HCT116 (cell line): ENCODE data around the gene OPCML. TPM values are rescaled to one million over a fixed set of nuclear protein-coding genes. Genes with fewer than 3 reads are reported as not detected.

ENCODE experiments used
- ATAC-seq: fragments of 200-7000 bp; cut with Tn5 transposase; 2 replicates; pipeline ENCODE4 v1.9.1; 2020; ENCODE audit warnings: mild to moderate bottlenecking, moderate library complexity
- BruUV-seq: library from RNA; stranded (reverse); fragments of 400-500 nt; replicated peaks from 2 replicates; lab custom pipeline; 2021; lab: Mats Ljungman, UMichigan
- CTCF ChIA-PET: fragments of 300-600 bp; sonication (Branson Sonifier 250); formaldehyde crosslinking; loops from one replicate; lab custom pipeline; 2021; ENCODE audit warnings: antibody characterized with exemption; lab: Charles Lee
- POLR2A ChIA-PET: fragments of 300-600, 350-600 bp; sonication (Branson Sonifier 250); formaldehyde crosslinking; loops from one replicate; lab custom pipeline; 2021; ENCODE audit warnings: antibody characterized with exemption; lab: Charles Lee
- RAD21 ChIA-PET, 2 experiments: fragments of 300-600 bp; sonication (Branson Sonifier 250); formaldehyde crosslinking; loops; one replicate each; lab custom pipeline; 2023; ENCODE audit warnings: low total read pairs in 2 of 2; ENCODE audit not compliant: uncharacterized antibody in 2 of 2, unreplicated experiment in 2 of 2, low non-redundant PET in 1 of 2; lab: Charles Lee
- DNase-seq: peaks from one replicate; pipeline ENCODE4 v3.0.0-alpha.2; 2010; ENCODE audit warnings: low read depth, low spot score
- H2AFZ ChIP-seq: fragments of 200-600 bp; shearing (Covaris generic), sonication (generic); 2 replicates; pipeline ENCODE4 v1.6.1; 2017; ENCODE audit warnings: low read depth, mixed run types, mixed read lengths, antibody characterized with exemption, low read length; ENCODE audit not compliant: poor library complexity, severe bottlenecking
- H3K27ac ChIP-seq: 2 replicates; pipeline ENCODE4 v1.5.1; 2012; ENCODE audit warnings: low read depth, low read length
- H3K27me3 ChIP-seq: fragments of 200-600 bp; sonication (generic); 2 replicates; pipeline ENCODE4 v1.6.1; 2016; ENCODE audit warnings: mixed run types, low read length, mixed read lengths; ENCODE audit not compliant: insufficient read depth
- H3K36me3 ChIP-seq, 2 experiments: fragments of 200-500 bp in 1 of 2; fragments of 200-600 bp in 1 of 2; sonication (Bioruptor generic) in 1 of 2; sonication (generic) in 1 of 2; 2 replicates each; pipeline versions ENCODE4 v1.5.1 to v1.6.1; 2014 to 2016; ENCODE audit warnings: low read length in 2 of 2, inconsistent platforms in 1 of 2, mixed read lengths in 1 of 2, mixed run types in 1 of 2; ENCODE audit not compliant: insufficient read depth in 2 of 2, control insufficient read depth in 1 of 2
- H3K4me1 ChIP-seq, 2 experiments: fragments of 200-600 bp in 1 of 2; sonication (generic) in 1 of 2; 2 replicates each; pipeline versions ENCODE4 v1.5.1 to v1.6.1; 2012 to 2017; ENCODE audit warnings: low read length in 2 of 2, inconsistent platforms in 1 of 2, mild to moderate bottlenecking in 1 of 2, mixed read lengths in 1 of 2, mixed run types in 1 of 2, moderate library complexity in 1 of 2; ENCODE audit not compliant: insufficient read depth in 2 of 2, control insufficient read depth in 1 of 2
- H3K4me2 ChIP-seq: fragments of 200-600 bp; sonication (generic); 2 replicates; pipeline ENCODE4 v1.6.1; 2017; ENCODE audit warnings: mixed run types, low read length, mixed read lengths
- H3K4me3 ChIP-seq, 2 experiments: fragments of 200-600 bp in 1 of 2; sonication (generic) in 1 of 2; replicated peaks in 1 of 2; 2 replicates each; pipeline ENCODE4 v1.5.1; 2011 to 2016; ENCODE audit warnings: low read length in 2 of 2, control low read depth in 1 of 2, low read depth in 1 of 2, mild to moderate bottlenecking in 1 of 2, mixed read lengths in 1 of 2, mixed run types in 1 of 2
- H3K79me2 ChIP-seq: fragments of 200-600 bp; sonication (generic); 2 replicates; pipeline ENCODE4 v1.6.1; 2017; ENCODE audit warnings: mild to moderate bottlenecking, mixed run types, low read length, moderate library complexity, mixed read lengths; ENCODE audit not compliant: insufficient read depth
- H3K9ac ChIP-seq: fragments of 200-600 bp; sonication (generic); 2 replicates; pipeline ENCODE4 v1.6.1; 2016; ENCODE audit warnings: low read length, mixed read lengths
- H3K9me2 ChIP-seq: fragments of 200-600 bp; sonication (generic), shearing (Covaris generic); 2 replicates; pipeline ENCODE4 v1.6.1; 2017; ENCODE audit warnings: mixed run types, mild to moderate bottlenecking, moderate library complexity; ENCODE audit not compliant: insufficient read depth
- H3K9me3 ChIP-seq, 2 experiments: fragments of 200-500 bp in 1 of 2; fragments of 200-600 bp in 1 of 2; sonication (Bioruptor generic) in 1 of 2; sonication (generic) in 1 of 2; 2 replicates each; pipeline ENCODE4 v1.6.1; 2014 to 2017; ENCODE audit warnings: low read length in 2 of 2, mixed read lengths in 2 of 2, inconsistent platforms in 1 of 2, low read depth in 1 of 2, mild to moderate bottlenecking in 1 of 2, mixed run types in 1 of 2, moderate library complexity in 1 of 2; ENCODE audit not compliant: control insufficient read depth in 1 of 2, insufficient read depth in 1 of 2
- H4K20me1 ChIP-seq: fragments of 200-600 bp; sonication (generic), shearing (Covaris generic); 2 replicates; pipeline ENCODE4 v1.6.1; 2017; ENCODE audit warnings: mixed run types, mild to moderate bottlenecking, moderate library complexity; ENCODE audit not compliant: insufficient read depth
- CBX3 ChIP-seq: IDR thresholded peaks from 2 replicates; pipeline ENCODE4 v1.6.1; 2012; ENCODE audit warnings: low read depth
- CTCF ChIP-seq, 3 experiments: fragments of 200-600 bp in 1 of 3; sonication (generic) in 1 of 3; IDR thresholded peaks in 2 of 3; conservative IDR thresholded peaks in 1 of 3; 2 replicates each; pipeline ENCODE4 v1.5.1; 2012 to 2017; ENCODE audit warnings: low read depth in 2 of 3, low read length in 2 of 3, antibody characterized with exemption in 1 of 3, borderline replicate concordance in 1 of 3, control low read depth in 1 of 3, mild to moderate bottlenecking in 1 of 3, mixed read lengths in 1 of 3, mixed run types in 1 of 3, moderate library complexity in 1 of 3; ENCODE audit not compliant: insufficient read depth in 1 of 3
- EGR1 ChIP-seq: IDR thresholded peaks from 2 replicates; pipeline ENCODE4 v1.6.1; 2012; ENCODE audit warnings: low read depth
- ELF1 ChIP-seq: IDR thresholded peaks from 2 replicates; pipeline ENCODE4 v1.6.1; 2012; ENCODE audit warnings: low read depth, borderline replicate concordance
- EZH2 ChIP-seq: fragments of 200-600 bp; sonication (generic); IDR thresholded peaks from 2 replicates; pipeline ENCODE4 v1.6.1; 2017; ENCODE audit warnings: antibody characterized with exemption, mixed run types
- EZH2phosphoT487 ChIP-seq: fragments of 200-600 bp; IDR thresholded peaks from 2 replicates; pipeline ENCODE4 v1.6.1; 2018; ENCODE audit warnings: antibody characterized with exemption, borderline replicate concordance
- FOSL1 ChIP-seq: IDR thresholded peaks from 2 replicates; pipeline ENCODE4 v1.6.1; 2012; ENCODE audit warnings: low read depth
- JUND ChIP-seq: IDR thresholded peaks from 2 replicates; pipeline ENCODE4 v1.6.1; 2012
- POLR2AphosphoS5 ChIP-seq: IDR thresholded peaks from 2 replicates; pipeline ENCODE4 v1.6.1; 2011; ENCODE audit warnings: mild to moderate bottlenecking, low read depth, low read length, moderate library complexity
- SP1 ChIP-seq: IDR thresholded peaks from 2 replicates; pipeline ENCODE4 v1.6.1; 2012; ENCODE audit warnings: low read depth
- SRF ChIP-seq: IDR thresholded peaks from 2 replicates; pipeline ENCODE4 v1.6.1; 2012; ENCODE audit warnings: low read depth
- YY1 ChIP-seq: IDR thresholded peaks from 2 replicates; pipeline ENCODE4 v1.6.1; 2011; ENCODE audit warnings: low read length, low read depth, moderate library complexity, mild to moderate bottlenecking; ENCODE audit not compliant: insufficient replicate concordance; ENCODE audit errors: extremely low read depth
- ZNF274 ChIP-seq: fragments of 200-500 bp; sonication (Bioruptor generic); IDR thresholded peaks from 2 replicates; pipeline ENCODE4 v1.6.1; 2014; ENCODE audit warnings: mild to moderate bottlenecking, low read depth, low read length, inconsistent platforms
- intact Hi-C: fragments of 100-400 bp; cut with micrococcal nuclease; formaldehyde crosslinking; loops from 2 replicates; pipeline ENCODE4 v1.10.0; 2022
- total RNA-seq: library from RNA; stranded (reverse); gene quantifications from one replicate; pipeline ENCODE4 v1.2.1, GENCODE V29; 2021; ENCODE audit not compliant: unreplicated experiment
- TF ChIP-seq, protein P1 (sequence below): IDR thresholded peaks from 2 replicates; pipeline ENCODE4 v1.6.1; 2012; ENCODE audit warnings: low read depth

The OPCML gene
- total RNA-seq, 1 experiment from 2014 or later, result not detected

DNA sequence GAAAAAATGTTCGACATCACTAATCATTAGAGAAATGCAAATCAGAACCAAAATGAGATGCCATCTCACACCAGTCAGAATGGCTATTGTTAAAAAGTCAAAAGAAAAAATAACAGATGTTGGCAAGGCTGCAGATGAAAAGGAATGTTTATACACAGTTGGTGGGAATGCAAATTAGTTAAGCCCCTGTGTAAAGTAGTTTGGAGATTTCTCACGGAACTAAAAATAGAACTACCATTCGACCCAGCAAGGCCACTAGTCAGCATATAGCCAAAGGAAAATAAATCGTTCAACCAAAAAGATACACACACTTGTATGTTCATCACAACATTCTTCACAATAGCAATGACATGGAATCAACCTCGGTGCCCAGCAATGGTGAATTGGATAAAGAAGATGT is 503.2 kb downstream of the OPCML start (continued):
- TF ChIP-seq, protein P1, sequence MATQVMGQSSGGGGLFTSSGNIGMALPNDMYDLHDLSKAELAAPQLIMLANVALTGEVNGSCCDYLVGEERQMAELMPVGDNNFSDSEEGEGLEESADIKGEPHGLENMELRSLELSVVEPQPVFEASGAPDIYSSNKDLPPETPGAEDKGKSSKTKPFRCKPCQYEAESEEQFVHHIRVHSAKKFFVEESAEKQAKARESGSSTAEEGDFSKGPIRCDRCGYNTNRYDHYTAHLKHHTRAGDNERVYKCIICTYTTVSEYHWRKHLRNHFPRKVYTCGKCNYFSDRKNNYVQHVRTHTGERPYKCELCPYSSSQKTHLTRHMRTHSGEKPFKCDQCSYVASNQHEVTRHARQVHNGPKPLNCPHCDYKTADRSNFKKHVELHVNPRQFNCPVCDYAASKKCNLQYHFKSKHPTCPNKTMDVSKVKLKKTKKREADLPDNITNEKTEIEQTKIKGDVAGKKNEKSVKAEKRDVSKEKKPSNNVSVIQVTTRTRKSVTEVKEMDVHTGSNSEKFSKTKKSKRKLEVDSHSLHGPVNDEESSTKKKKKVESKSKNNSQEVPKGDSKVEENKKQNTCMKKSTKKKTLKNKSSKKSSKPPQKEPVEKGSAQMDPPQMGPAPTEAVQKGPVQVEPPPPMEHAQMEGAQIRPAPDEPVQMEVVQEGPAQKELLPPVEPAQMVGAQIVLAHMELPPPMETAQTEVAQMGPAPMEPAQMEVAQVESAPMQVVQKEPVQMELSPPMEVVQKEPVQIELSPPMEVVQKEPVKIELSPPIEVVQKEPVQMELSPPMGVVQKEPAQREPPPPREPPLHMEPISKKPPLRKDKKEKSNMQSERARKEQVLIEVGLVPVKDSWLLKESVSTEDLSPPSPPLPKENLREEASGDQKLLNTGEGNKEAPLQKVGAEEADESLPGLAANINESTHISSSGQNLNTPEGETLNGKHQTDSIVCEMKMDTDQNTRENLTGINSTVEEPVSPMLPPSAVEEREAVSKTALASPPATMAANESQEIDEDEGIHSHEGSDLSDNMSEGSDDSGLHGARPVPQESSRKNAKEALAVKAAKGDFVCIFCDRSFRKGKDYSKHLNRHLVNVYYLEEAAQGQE, result no peak
- TF ChIP-seq ZNF274 (no peak), FOSL1 (no peak)

GRCh38 chr11:133026952-133027351 is 505.3 kb downstream of the OPCML start:
- no peaks in the 10 kb centered on the region for H3K4me1 ChIP-seq
- no peak for TF ChIP-seq SRF
- no peak for TF ChIP-seq JUND
- TF ChIP-seq EZH2phosphoT487, result no peak
- TF ChIP-seq CTCF (IDR thresholded peaks at IDR 0.05 in 2 of 3, conservative IDR thresholded peaks at IDR 0.05 in 1 of 3; ENCODE audit: borderline replicate concordance in 1 of 3, insufficient read depth in 1 of 3, low read depth in 2 of 3, low read length in 2 of 3), result no peak
- no peak for TF ChIP-seq SP1
- no peak for TF ChIP-seq FOSL1
- TF ChIP-seq, protein P1, result no peak
- TF ChIP-seq EZH2, result no peak
- no peak for TF ChIP-seq YY1
- no peak for TF ChIP-seq CBX3
- TF ChIP-seq EGR1, result no peak
- no peak for TF ChIP-seq ZNF274
- no peak for TF ChIP-seq ELF1
- no peak for TF ChIP-seq POLR2AphosphoS5
- H3K36me3 ChIP-seq, result no peaks in the 10 kb centered on the region
- no TSS peak for BruUV-seq
- H3K4me2 ChIP-seq, result no peak overlapping the region
- no peak overlapping the region for H2AFZ ChIP-seq
- ATAC-seq (no peak), DNase-seq (no peak)
- peaks cover 0 to 12% of the 10 kb centered on the region in 2 experiments; a peak in 2 of 4 replicates for H3K9me3 ChIP-seq
- intact Hi-C loops, result no loop called here
- H4K20me1 ChIP-seq, result no peaks in the 10 kb centered on the region
- no peaks in the 10 kb centered on the region for H3K27me3 ChIP-seq
- no peak overlapping the region for H3K27ac ChIP-seq
- ChIA-PET RAD21 (no interaction called here), POLR2A (no interaction called here), CTCF (no interaction called here)
- no peak overlapping the region for H3K9ac ChIP-seq
- H3K79me2 ChIP-seq, result no peaks in the 10 kb centered on the region
- no peak overlapping the region for H3K4me3 ChIP-seq
- H3K9me2 ChIP-seq, result no peaks in the 10 kb centered on the region
